Brain pericyte (primary cell): ENCODE measurements around the gene SLC25A48.
"Not testable (repeated sequence)": the region's sequence is repeated elsewhere in the genome, so short reads cannot be mapped to it uniquely, and the experiment has no call there.

ENCODE experiments used
- DNase-seq: peaks from one replicate; pipeline ENCODE4 v3.0.0-alpha.2; 2012; ENCODE audit warnings: low read depth, low spot score

SLC25A48 gene

DNA sequence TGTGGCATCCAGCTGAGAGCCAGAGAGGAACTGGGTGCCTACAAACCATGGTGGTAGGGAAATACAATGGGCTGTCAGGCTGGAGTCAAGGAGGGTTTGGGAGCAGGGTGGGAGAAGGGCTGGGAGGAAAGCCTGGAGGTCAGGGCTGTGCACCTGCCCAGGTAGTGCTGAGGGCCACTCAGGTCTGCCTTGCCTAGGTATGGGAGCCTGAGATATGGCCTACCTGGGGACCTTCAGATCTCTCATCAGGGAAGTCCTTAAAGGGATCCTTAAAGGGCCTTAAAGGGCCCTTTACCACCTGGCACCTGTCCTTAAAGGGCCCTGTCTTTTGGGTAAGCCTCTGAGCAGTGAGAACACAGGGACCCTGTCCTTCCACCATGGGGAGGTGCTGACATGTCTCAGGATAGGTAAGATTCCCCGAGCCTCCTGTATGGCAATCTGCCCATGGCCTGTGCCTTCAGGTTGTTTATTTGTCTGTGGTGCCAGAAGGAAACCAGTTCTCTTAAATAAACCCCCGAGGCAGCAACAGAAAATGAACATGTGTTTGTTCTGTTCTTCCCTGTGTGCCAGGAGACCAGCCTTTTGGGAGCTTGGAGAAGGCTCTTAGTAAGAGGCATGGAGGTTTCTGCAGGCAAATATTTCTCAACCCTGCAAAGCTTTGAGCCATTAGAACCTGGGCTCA is 23.3 kb downstream of the SLC25A48 start:
- DNase-seq = no peak

GRCh38 chr5:135859186-135859585 is 24.7 kb downstream of the SLC25A48 start:
- DNase-seq = not testable (repeated sequence)

- DNase-seq = no peak
Observed at GRCh38 chr5:135859641-135860040, 25.2 kb downstream of the SLC25A48 start.

DNA sequence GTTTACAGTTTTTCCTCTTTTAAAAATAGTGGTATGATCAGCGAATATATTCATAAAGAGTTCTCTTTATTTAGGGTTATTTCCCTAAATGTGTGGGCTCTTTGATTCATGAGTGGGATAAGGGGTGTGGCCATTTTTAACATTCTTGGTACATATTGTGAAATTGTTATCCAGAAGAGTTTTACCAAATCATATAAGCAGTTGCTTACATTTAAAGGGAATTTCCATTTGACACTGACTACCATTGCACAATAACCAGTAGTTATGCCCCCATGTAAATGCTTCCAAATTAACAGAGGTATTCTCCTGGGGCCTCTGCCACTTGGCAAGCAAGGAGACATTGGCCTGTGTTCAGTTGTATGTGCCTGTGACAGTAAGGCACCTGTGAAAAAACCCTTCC is 27.2 kb downstream of the SLC25A48 start:
- no peak for DNase-seq

GRCh38 chr5:135862086-135862485 is 27.6 kb downstream of the SLC25A48 start:
- no peak for DNase-seq

DNA sequence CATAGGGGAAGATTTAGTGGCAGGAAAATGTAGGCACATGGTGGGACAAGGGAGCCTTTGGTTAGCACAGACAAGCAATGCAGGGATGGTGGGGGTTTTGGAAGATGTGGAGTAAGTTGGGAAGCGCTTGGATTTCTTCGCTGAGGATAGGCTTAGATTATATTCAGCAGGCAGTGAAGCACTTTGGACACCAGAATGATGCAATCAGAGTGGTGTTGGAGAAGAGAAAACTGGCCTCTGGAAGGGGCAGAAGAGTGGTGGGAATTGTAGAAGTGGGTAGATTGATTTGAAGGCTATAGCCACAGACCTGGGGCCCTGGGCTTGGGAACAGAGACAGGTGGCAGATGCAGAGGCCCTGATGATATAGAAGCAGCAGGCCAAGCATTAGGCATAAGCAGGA is 28.3 kb downstream of the SLC25A48 start:
- no peak for DNase-seq

DNA sequence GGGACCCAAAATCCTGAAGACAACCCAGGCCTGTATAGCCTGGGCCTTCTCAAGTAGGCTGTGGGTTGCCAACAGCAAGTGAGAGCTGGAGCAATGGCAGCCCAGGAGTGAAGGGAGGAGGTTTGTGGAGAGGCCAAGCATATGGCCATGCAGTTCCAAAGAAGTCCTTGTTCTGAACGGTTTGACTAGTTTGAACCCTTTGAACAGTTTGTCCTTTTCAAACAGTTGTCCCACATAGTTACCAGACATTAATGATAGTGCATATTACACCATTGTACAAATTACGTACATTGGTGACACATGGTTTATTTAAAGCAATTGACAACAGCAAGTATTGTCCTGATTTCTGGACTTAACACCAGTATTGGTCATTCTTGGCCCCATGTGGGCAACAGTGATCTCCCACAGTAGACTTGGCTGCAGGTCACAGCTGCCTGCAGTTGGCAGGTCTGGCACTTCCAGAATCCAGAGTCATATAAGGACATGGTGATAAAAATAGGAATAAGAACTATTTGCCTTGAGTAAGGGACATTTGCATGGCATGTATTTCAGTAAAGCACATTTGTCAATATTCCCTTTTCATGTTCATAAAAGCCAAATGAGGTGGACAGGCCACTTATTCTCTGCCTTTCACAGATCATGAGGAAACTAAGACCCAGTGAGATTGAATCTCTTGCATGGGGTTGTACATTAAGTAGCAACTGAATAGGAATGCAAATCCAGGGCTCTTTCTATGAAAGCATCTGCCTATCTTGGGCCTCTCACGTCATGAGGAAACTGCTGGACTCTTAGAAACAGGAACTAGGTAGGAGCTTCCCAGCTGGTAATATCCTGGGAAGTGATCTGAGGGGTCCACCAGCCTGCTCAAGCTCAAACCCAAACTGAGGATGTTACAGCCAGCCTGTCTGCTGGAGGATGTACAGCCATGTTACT is 30.3 kb downstream of the SLC25A48 start:
- DNase-seq = no peak

DNA sequence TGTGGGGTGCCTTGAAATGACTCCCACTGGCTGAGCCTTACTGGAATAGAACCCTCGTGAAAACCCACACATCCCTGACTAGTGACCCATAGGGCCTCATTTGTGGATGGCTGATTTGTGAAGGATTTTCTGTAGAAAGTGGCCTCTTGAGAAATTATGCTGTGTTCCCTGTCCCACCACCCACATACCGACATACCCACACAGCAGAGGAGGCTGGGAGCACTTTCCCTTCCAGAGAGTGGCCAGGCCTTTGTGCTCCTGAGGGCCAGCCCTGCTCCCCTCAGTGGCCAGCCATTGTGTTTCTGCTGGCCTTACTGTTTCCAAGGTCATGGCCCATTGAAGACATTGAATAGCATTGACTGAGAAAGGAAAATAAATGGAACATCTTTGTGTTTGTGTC is 31.6 kb downstream of the SLC25A48 start:
- DNase-seq = no peak

GRCh38 chr5:135867599-135867998 is 33.1 kb downstream of the SLC25A48 start:
- DNase-seq = no peak

DNA sequence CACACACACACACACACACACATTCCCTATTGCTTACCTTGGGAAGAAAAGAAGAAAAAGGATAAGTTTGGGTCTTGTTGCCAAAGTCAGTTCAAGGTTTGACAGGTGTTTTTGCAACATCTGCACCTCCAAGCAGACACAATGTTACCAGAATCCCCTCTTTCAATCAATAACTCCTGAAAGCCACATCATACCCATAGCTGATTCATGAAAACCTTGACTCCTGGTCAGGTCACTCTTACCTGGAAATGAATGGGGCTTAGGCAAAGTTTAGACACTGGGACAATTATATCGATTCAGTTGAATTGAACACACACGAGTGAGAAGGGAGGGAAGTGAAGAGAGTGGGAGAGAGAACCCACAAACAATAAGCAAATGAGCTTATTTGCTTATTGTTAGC is 34.2 kb downstream of the SLC25A48 start:
- no peak for DNase-seq

DNA sequence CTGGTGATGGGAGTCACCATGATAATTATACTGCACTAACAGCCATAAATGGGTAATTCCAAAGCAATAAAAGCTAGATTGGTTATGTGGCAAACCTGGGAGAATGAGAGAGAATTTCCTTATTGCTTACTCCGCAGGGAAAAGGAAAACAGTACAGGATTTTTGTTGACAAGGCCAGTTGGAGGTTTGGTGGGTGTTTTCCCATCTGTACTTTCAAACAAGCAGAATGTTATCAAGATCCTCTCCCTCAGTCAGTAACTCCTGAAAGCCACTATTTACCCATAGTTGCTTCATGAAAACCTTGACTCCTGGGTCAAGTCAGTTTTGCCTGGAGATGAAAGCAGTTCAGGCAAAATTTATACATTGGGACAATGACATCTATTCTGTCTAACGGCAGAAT is 34.8 kb downstream of the SLC25A48 start:
- DNase-seq = no peak

GRCh38 chr5:135869935-135870334 is 35.5 kb downstream of the SLC25A48 start:
- no peak for DNase-seq

DNA sequence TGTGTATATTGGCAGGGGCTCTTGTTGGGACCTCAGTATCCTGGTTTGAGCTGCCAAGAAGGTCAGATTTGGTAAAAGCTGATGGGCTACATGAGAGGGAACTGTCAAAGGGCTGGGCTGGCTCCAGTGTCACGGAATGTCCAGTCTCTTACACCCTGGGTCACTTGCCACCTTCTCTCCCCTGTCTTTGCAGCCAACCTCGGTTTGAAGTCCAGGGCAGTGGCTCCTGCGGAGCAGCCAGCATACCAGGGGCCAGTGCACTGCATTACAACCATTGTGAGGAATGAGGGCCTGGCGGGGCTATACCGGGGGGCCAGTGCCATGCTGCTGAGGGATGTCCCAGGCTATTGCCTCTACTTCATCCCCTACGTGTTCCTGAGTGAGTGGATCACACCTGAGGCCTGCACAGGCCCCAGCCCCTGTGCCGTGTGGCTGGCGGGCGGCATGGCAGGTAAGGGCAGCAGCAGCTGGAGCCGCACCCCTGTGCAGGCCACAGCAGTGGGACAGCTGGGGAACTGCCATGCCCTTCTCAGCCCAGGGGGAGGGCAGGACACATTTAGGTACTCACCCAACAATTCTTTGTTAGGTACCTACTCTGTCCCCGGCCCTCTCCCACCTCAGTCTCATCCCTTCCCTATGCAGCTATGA is 36.9 kb downstream of the SLC25A48 start:
- no peak for DNase-seq

DNA sequence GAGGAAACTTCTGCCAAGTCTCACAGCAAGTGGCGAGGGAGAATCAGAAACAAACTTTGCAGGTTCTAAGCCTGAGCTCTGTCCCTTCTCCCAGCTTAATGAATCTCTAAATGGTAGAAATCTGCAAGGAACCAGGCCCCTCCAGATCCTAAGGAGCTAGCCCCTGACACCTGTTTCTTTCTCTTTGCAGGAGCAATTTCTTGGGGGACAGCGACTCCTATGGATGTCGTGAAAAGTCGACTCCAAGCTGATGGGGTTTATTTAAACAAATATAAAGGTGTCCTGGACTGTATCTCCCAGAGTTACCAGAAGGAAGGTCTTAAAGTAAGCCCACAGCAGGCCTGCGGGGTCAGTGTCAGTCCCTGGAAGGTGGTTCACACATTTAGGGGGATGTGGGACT is 39.4 kb downstream of the SLC25A48 start:
- no peak for DNase-seq

DNA sequence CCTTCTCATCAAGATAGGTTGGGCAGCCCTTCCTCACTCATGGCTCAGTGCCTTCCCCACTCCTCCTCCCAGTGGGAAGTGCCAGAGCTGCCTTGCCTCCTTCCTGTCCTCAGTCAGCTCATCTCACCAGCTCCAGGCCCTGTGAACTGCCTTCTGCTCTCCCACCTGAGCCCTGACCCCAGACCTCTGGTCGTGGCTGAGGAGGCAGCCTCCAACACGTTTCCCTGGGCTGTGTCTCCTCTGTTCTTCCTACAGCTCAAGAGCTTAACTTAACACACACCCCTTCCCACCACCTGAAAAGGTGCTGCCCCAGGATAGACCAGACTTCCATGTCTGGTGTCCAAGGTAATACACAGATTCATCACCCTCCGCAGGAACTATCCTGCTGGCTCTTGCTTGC is 40.0 kb downstream of the SLC25A48 start:
- DNase-seq = no peak

DNA sequence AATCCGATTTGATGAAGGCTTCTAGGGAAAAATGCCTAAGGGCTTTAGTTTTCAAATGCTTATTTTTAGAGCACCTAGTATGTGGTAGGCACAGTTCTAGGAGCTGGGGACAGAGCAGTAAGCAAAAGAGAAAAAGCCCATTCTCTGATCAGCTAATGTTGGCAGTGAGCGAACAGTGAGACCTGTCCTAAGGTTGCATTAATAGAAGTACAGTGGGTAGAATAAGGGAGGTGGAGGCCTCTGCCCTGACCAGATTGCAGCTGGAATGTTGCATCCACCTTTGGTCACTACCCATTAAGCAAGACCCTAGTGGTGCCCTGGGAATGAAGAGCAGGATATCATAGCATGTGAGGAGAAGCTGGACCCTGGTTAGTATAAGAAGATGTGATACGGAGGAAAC is 41.1 kb downstream of the SLC25A48 start:
- DNase-seq = no peak

- DNase-seq = no peak
Observed at GRCh38 chr5:135876146-135876545, 41.7 kb downstream of the SLC25A48 start.

DNA sequence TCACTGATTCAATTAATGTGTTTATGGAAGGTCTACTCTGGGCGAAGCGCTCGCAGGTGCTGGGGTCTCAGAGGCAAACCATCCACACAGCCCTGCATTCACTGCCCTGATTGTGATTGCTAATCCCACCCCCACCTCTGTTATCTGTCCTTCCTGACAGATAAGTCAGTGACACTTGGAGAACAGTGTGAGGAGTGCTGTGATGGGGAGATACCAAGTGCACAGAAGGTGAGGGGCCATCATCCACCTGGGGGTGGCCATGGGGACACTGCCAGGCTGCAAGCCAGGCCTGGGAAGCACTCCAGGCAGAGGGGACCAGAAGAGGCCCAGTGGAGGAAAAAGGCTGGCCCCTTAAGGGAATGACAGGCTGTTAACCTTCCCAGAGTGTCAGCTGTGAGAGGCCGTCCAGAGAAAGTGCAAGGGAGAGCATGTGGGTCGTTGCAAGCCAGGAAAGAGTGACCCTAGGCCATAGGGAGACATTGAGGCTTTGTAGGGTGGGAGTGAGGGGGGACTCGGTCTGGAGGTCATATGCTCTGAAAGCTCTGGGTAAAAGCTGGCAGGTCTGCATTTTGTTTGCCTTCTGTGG is 43.2 kb downstream of the SLC25A48 start:
- no peak for DNase-seq

DNA sequence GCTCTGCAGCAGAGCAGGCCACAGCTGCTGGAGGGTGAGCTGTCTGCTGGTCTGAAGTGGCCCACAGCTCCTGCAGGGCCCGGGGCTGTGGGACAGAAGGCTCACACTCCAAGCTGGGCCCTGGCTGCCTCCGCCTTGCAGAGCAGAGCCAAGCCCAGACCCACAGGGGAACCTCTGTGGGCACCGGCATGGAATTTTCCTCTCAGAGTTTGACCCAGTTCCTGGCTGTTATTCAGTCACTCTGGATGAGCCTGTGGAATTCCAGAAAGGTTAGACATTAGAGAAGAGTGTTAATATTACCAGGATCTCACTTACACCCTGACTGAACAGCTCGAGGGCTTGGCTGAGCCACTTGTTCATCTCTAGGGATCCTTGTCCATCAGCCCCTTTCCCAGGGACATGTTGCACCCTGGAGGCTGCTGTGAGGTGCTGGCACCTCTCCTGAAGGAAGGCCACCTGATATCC is 43.7 kb downstream of the SLC25A48 start:
- DNase-seq = no peak

GRCh38 chr5:135879591-135879990 is 45.1 kb downstream of the SLC25A48 start:
- DNase-seq = no peak

DNA sequence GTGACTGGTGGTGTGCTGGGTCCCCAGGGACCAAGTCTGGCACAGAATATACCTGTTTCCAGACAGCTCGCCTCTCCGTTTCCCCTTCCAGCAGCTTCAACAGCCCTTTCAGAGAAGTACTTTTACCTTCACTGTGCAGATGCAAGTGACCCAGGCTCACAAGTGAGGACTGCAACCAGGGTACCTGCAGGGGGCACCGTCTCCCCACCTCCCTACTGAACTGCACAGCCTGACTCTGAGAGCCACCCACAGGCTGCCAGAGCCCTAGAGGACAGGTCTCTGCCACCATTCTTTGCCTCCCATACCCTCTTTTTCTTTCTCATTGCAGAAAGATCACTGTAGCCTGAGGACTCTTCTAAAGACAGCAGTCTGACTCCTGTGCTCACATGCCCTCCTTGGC is 45.8 kb downstream of the SLC25A48 start:
- no peak for DNase-seq

GRCh38 chr5:135880801-135881200 is 46.3 kb downstream of the SLC25A48 start:
- DNase-seq = no peak
